GM23338 (cell line): Measurements from ENCODE around the gene MPPED1. TPM values are rescaled to one million over a fixed set of nuclear protein-coding genes. Genes with fewer than 3 reads are reported as not detected.

Experiments
- ATAC-seq: fragments of 200-7000 bp; cut with Tn5 transposase; 3 replicates; pipeline ENCODE4 v1.9.1; 2020
- DNase-seq: peaks from one replicate; pipeline ENCODE4 v3.0.0-alpha.2; 2015; ENCODE audit warnings: low spot score
- H2AFZ ChIP-seq: fragments of 200-600 bp; sonication (generic); 2 replicates; pipeline ENCODE4 v1.8.0; 2016; ENCODE audit warnings: antibody characterized with exemption, mild to moderate bottlenecking, moderate library complexity
- H3F3A ChIP-seq: fragments of 200-600 bp; sonication (generic); replicated peaks from 2 replicates; pipeline ENCODE4 v1.8.0; 2017; ENCODE audit warnings: antibody characterized with exemption, mixed run types, low read depth
- H3K27ac ChIP-seq: fragments of 200-600 bp; sonication (generic); 2 replicates; pipeline ENCODE4 v1.6.1; 2016; ENCODE audit warnings: low read depth
- H3K27me3 ChIP-seq: fragments of 200-600 bp; sonication (generic); 2 replicates; pipeline ENCODE4 v1.8.0; 2016; ENCODE audit warnings: mild to moderate bottlenecking, mixed run types, moderate library complexity; ENCODE audit not compliant: insufficient read depth
- H3K36me3 ChIP-seq: fragments of 200-600 bp; sonication (generic); 2 replicates; pipeline ENCODE4 v1.8.0; 2016; ENCODE audit warnings: mild to moderate bottlenecking; ENCODE audit not compliant: insufficient read depth
- H3K4me1 ChIP-seq: fragments of 200-600 bp; sonication (generic); 2 replicates; pipeline ENCODE4 v1.8.0; 2016; ENCODE audit warnings: mild to moderate bottlenecking, moderate library complexity; ENCODE audit not compliant: insufficient read depth
- H3K4me2 ChIP-seq: fragments of 200-600 bp; sonication (generic); 2 replicates; pipeline ENCODE4 v1.7.1; 2017; ENCODE audit warnings: mixed run types
- H3K4me3 ChIP-seq: fragments of 200-600 bp; sonication (generic); 2 replicates; pipeline ENCODE4 v1.6.1; 2016; ENCODE audit warnings: mixed run types
- H3K79me2 ChIP-seq: fragments of 200-600 bp; sonication (generic); replicated peaks from 2 replicates; pipeline ENCODE4 v1.8.0; 2017; ENCODE audit warnings: mild to moderate bottlenecking; ENCODE audit not compliant: insufficient read depth
- H3K9me2 ChIP-seq: fragments of 200-600 bp; sonication (generic); 2 replicates; pipeline ENCODE4 v1.8.0; 2017; ENCODE audit not compliant: insufficient read depth
- H4K20me1 ChIP-seq: fragments of 200-600 bp; sonication (generic); replicated peaks from 2 replicates; pipeline ENCODE4 v1.8.0; 2017; ENCODE audit warnings: mild to moderate bottlenecking; ENCODE audit not compliant: insufficient read depth
- H3K27ac Mint-ChIP-seq: 2 replicates; pipeline ENCODE4 v1.8.0; 2020; ENCODE audit warnings: inconsistent platforms, mild to moderate bottlenecking, moderate library complexity, mixed read lengths
- H3K27me3 Mint-ChIP-seq: 3 replicates; pipeline ENCODE4 v1.8.0; 2022; ENCODE audit warnings: low read depth, mild to moderate bottlenecking, moderate library complexity, mixed read lengths, inconsistent platforms; ENCODE audit not compliant: insufficient read depth, poor library complexity
- H3K36me3 Mint-ChIP-seq: 3 replicates; pipeline ENCODE4 v1.8.0; 2021; ENCODE audit warnings: low read depth, mild to moderate bottlenecking, inconsistent platforms, moderate library complexity, mixed read lengths
- H3K4me1 Mint-ChIP-seq: 3 replicates; pipeline ENCODE4 v1.8.0; 2020; ENCODE audit warnings: mild to moderate bottlenecking, inconsistent platforms, mixed read lengths
- H3K4me3 Mint-ChIP-seq: 3 replicates; pipeline ENCODE4 v1.8.0; 2021; ENCODE audit warnings: moderate library complexity, mild to moderate bottlenecking, inconsistent platforms, mixed read lengths
- H3K9me3 Mint-ChIP-seq: 3 replicates; pipeline ENCODE4 v1.8.0; 2020; ENCODE audit warnings: moderate library complexity, mild to moderate bottlenecking, inconsistent platforms, mixed read lengths
- CREB1 ChIP-seq: fragments of 250-450 bp; sonication (Bioruptor Pico); IDR thresholded peaks from 2 replicates; pipeline ENCODE4 v1.5.0; 2020; ENCODE audit warnings: low read depth, mild to moderate bottlenecking, moderate library complexity
- EZH2 ChIP-seq: fragments of 200-600 bp; sonication (generic); IDR thresholded peaks from one replicate; pipeline ENCODE4 v1.8.0; 2017; ENCODE audit warnings: antibody characterized with exemption, mild to moderate bottlenecking, low read depth; ENCODE audit not compliant: unreplicated experiment
- EZH2phosphoT487 ChIP-seq: fragments of 200-600 bp; sonication (generic); IDR thresholded peaks from one replicate; pipeline ENCODE4 v1.8.1; 2018; ENCODE audit warnings: antibody characterized with exemption; ENCODE audit not compliant: unreplicated experiment
- JUNB ChIP-seq: IDR thresholded peaks from one replicate; pipeline ENCODE4 v1.6.1; 2016; ENCODE audit warnings: antibody characterized with exemption; ENCODE audit not compliant: unreplicated experiment
- NANOG ChIP-seq: IDR thresholded peaks from 2 replicates; pipeline ENCODE4 v1.6.1; 2016; ENCODE audit warnings: antibody characterized with exemption, borderline replicate concordance
- POLR2AphosphoS5 ChIP-seq: IDR thresholded peaks from 2 replicates; pipeline ENCODE4 v1.6.1; 2016; ENCODE audit warnings: antibody characterized with exemption, low read depth
- ZNF114 ChIP-seq: fragments of 250-450 bp; sonication (Bioruptor Pico); IDR thresholded peaks from 2 replicates; pipeline ENCODE4 v1.5.0; 2020; ENCODE audit warnings: mild to moderate bottlenecking, moderate library complexity
- polyA plus RNA-seq: library from polyadenylated mRNA; unstranded; fragments of >200 nt; fragmentation: Nextera tagmentation; extraction: Ambion mirVana; gene quantifications from 2 replicates; pipeline ENCODE4 v1.2.1, GENCODE V29; 2016
- total RNA-seq: library from RNA; depleted of rRNA; stranded (reverse); fragments of >200 nt; shearing (Covaris generic); gene quantifications from 2 replicates; pipeline ENCODE4 v1.2.3, GENCODE V29; 2014
- TF ChIP-seq, protein P1 (sequence below): IDR thresholded peaks from 2 replicates; pipeline ENCODE4 v1.6.1; 2016; ENCODE audit warnings: antibody characterized with exemption
- TF ChIP-seq, protein P2 (sequence below), 2 experiments: fragments of 200-600 bp in 1 of 2; sonication (generic) in 1 of 2; conservative IDR thresholded peaks; 2 replicates each; pipeline versions ENCODE4 v1.5.1 to v1.6.1; 2016 to 2017; ENCODE audit warnings: antibody characterized with exemption in 2 of 2, low read depth in 2 of 2, mild to moderate bottlenecking in 2 of 2, moderate library complexity in 1 of 2
- TF ChIP-seq, protein P3 (sequence below): IDR thresholded peaks from one replicate; pipeline ENCODE4 v1.6.1; 2018; ENCODE audit warnings: antibody characterized with exemption; ENCODE audit not compliant: unreplicated experiment

MPPED1 gene
- total and polyA plus RNA-seq, 2 experiments from 2014 or later = 0.56 TPM; not detected in 1

GRCh38 chr22:43487311-43488030 lies 75.7 kb downstream of the MPPED1 start:
- no peaks in the 10 kb centered on the region for H3K9me2 ChIP-seq
- peaks cover 10% of the 10 kb centered on the region for H3K9me3 Mint-ChIP-seq
- H3K4me3 Mint-ChIP-seq = no peak overlapping the region
- no peak overlapping the region for H3K4me3 ChIP-seq
- H3F3A ChIP-seq = no peaks in the 10 kb centered on the region
- H3K27me3 Mint-ChIP-seq = peaks cover 7% of the 10 kb centered on the region
- no peaks in the 10 kb centered on the region for H3K4me1 ChIP-seq
- DNase-seq = no peak
- TF ChIP-seq JUNB = no peak
- H3K4me1 Mint-ChIP-seq = no peaks in the 10 kb centered on the region; the same call in 2 of the 3 replicates
- peak overlapping the region; percentile 57; the same call in 1 of the 2 replicates for H3K27ac Mint-ChIP-seq
- H4K20me1 ChIP-seq = no peaks in the 10 kb centered on the region
- H3K36me3 ChIP-seq = no peaks in the 10 kb centered on the region
- no peak overlapping the region for H2AFZ ChIP-seq
- ATAC-seq = no peak
- H3K79me2 ChIP-seq = no peaks in the 10 kb centered on the region
- H3K27me3 ChIP-seq = no peaks in the 10 kb centered on the region
- H3K36me3 Mint-ChIP-seq = peaks cover 3% of the 10 kb centered on the region; the same call in 1 of the 3 replicates
- no peak overlapping the region for H3K4me2 ChIP-seq
- no peak overlapping the region for H3K27ac ChIP-seq

- H4K20me1 ChIP-seq = no peaks in the 10 kb centered on the region
- H3K79me2 ChIP-seq = no peaks in the 10 kb centered on the region
- TF ChIP-seq CREB1 (no peak), JUNB (no peak)
- TF ChIP-seq, protein P1, sequence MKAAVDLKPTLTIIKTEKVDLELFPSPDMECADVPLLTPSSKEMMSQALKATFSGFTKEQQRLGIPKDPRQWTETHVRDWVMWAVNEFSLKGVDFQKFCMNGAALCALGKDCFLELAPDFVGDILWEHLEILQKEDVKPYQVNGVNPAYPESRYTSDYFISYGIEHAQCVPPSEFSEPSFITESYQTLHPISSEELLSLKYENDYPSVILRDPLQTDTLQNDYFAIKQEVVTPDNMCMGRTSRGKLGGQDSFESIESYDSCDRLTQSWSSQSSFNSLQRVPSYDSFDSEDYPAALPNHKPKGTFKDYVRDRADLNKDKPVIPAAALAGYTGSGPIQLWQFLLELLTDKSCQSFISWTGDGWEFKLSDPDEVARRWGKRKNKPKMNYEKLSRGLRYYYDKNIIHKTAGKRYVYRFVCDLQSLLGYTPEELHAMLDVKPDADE = no peak
- H3K36me3 Mint-ChIP-seq = peaks cover 3% of the 10 kb centered on the region; the same call in 1 of the 3 replicates
- H3K27me3 ChIP-seq = no peaks in the 10 kb centered on the region
- H3K4me2 ChIP-seq = no peak overlapping the region
- H3K4me3 Mint-ChIP-seq = no peak overlapping the region
- ATAC-seq (no peak; the same call in 2 of the 3 replicates), DNase-seq (no peak)
- no peaks in the 10 kb centered on the region for H3K4me1 ChIP-seq
- no peak overlapping the region; the same call in 1 of the 2 replicates for H3K27ac Mint-ChIP-seq
- H3F3A ChIP-seq = no peaks in the 10 kb centered on the region
- H3K36me3 ChIP-seq = no peaks in the 10 kb centered on the region
- peaks cover 17% of the 10 kb centered on the region for H3K9me3 Mint-ChIP-seq
- no peak overlapping the region for H3K4me3 ChIP-seq
- no peaks in the 10 kb centered on the region for H3K9me2 ChIP-seq
- H3K27ac ChIP-seq = no peak overlapping the region
- H2AFZ ChIP-seq = no peak overlapping the region
- peaks cover 7% of the 10 kb centered on the region for H3K27me3 Mint-ChIP-seq
- H3K4me1 Mint-ChIP-seq = no peaks in the 10 kb centered on the region; the same call in 2 of the 3 replicates
Observed at GRCh38 chr22:43488031-43488866, 76.4 kb downstream of the MPPED1 start.

- Mint-ChIP-seq H3K36me3 (peaks cover 6% of the 10 kb centered on the region; the same call in 1 of the 3 replicates), H3K9me3 (peaks cover 24% of the 10 kb centered on the region), H3K4me1 (no peaks in the 10 kb centered on the region; the same call in 2 of the 3 replicates), H3K27ac (no peak overlapping the region), H3K27me3 (peaks cover 7% of the 10 kb centered on the region), H3K4me3 (no peak overlapping the region)
- H3F3A ChIP-seq = no peaks in the 10 kb centered on the region
- H3K4me2 ChIP-seq = no peak overlapping the region
- no peaks in the 10 kb centered on the region for H3K4me1 ChIP-seq
- no peak overlapping the region for H2AFZ ChIP-seq
- no peaks in the 10 kb centered on the region for H3K9me2 ChIP-seq
- H3K27me3 ChIP-seq = no peaks in the 10 kb centered on the region
- no peaks in the 10 kb centered on the region for H4K20me1 ChIP-seq
- H3K27ac ChIP-seq = no peak overlapping the region
- no peaks in the 10 kb centered on the region for H3K79me2 ChIP-seq
- H3K4me3 ChIP-seq = no peak overlapping the region
- H3K36me3 ChIP-seq = no peaks in the 10 kb centered on the region
- DNase-seq = no peak
- no peak for ATAC-seq
- TF ChIP-seq EZH2 (no peak), EZH2phosphoT487 (no peak), NANOG (no peak), JUNB (no peak), POLR2AphosphoS5 (no peak), CREB1 (no peak), ZNF114 (CRISPR knock-in tag) (no peak)
- TF ChIP-seq, protein P2, sequence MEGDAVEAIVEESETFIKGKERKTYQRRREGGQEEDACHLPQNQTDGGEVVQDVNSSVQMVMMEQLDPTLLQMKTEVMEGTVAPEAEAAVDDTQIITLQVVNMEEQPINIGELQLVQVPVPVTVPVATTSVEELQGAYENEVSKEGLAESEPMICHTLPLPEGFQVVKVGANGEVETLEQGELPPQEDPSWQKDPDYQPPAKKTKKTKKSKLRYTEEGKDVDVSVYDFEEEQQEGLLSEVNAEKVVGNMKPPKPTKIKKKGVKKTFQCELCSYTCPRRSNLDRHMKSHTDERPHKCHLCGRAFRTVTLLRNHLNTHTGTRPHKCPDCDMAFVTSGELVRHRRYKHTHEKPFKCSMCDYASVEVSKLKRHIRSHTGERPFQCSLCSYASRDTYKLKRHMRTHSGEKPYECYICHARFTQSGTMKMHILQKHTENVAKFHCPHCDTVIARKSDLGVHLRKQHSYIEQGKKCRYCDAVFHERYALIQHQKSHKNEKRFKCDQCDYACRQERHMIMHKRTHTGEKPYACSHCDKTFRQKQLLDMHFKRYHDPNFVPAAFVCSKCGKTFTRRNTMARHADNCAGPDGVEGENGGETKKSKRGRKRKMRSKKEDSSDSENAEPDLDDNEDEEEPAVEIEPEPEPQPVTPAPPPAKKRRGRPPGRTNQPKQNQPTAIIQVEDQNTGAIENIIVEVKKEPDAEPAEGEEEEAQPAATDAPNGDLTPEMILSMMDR (conservative IDR thresholded peaks at IDR 0.05; ENCODE audit: low read depth in 2 of 2) = no peak
- TF ChIP-seq, protein P3, sequence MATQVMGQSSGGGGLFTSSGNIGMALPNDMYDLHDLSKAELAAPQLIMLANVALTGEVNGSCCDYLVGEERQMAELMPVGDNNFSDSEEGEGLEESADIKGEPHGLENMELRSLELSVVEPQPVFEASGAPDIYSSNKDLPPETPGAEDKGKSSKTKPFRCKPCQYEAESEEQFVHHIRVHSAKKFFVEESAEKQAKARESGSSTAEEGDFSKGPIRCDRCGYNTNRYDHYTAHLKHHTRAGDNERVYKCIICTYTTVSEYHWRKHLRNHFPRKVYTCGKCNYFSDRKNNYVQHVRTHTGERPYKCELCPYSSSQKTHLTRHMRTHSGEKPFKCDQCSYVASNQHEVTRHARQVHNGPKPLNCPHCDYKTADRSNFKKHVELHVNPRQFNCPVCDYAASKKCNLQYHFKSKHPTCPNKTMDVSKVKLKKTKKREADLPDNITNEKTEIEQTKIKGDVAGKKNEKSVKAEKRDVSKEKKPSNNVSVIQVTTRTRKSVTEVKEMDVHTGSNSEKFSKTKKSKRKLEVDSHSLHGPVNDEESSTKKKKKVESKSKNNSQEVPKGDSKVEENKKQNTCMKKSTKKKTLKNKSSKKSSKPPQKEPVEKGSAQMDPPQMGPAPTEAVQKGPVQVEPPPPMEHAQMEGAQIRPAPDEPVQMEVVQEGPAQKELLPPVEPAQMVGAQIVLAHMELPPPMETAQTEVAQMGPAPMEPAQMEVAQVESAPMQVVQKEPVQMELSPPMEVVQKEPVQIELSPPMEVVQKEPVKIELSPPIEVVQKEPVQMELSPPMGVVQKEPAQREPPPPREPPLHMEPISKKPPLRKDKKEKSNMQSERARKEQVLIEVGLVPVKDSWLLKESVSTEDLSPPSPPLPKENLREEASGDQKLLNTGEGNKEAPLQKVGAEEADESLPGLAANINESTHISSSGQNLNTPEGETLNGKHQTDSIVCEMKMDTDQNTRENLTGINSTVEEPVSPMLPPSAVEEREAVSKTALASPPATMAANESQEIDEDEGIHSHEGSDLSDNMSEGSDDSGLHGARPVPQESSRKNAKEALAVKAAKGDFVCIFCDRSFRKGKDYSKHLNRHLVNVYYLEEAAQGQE = no peak
Observed at GRCh38 chr22:43488937-43489336, 77.1 kb downstream of the MPPED1 start.
